ENCODE data around the gene SSR3. TPM values are rescaled to one million over a fixed set of nuclear protein-coding genes. Genes with fewer than 3 reads are reported as not detected.

SSR3 gene
- total and polyA plus RNA-seq, 2 of the 8 experiments (the other 6 are each of a cell fraction or from before 2014, with no cell fraction given), result 92.7 to 208 TPM

- H3K56ac ChIP-seq (replicated peaks; ENCODE audit: insufficient read length, low read depth, low read length), result no peak overlapping the region
- H2BK5ac ChIP-seq (ENCODE audit: low read depth, low read length), result no peak overlapping the region
- H2BK20ac ChIP-seq (ENCODE audit: low read length), result no peak overlapping the region
- no peaks in the 10 kb centered on the region for H3K23me2 ChIP-seq (ENCODE audit: low read depth, low read length)
- no peaks in the 10 kb centered on the region for H3K9me3 ChIP-seq (ENCODE audit: insufficient read depth in 2 of 2, low read depth in 1 of 2, low read length in 1 of 2)
- no peak overlapping the region for H4K5ac ChIP-seq (ENCODE audit: insufficient read length, low read depth, low read length)
- H3K9ac ChIP-seq (replicated peaks in 1 of 4; ENCODE audit: extremely low read depth in 1 of 4, low read depth in 3 of 4, low read length in 3 of 4), result no peak overlapping the region
- no peak overlapping the region for H3K4ac ChIP-seq (replicated peaks; ENCODE audit: insufficient read length, low read depth, low read length)
- WGBS, 2 experiments (ENCODE audit: extremely low coverage in 1 of 2, insufficient coverage in 1 of 2, insufficient read length in 1 of 2, insufficient replicate concordance in 2 of 2, low coverage in 1 of 2, low lambda C conversion rate in 2 of 2, missing lambda C conversion rate in 1 of 2), result 75% methylated on average over 1 of the region's 1 CpG; no CpG with 5 or more reads in 1 of the 2 experiments
- no peak overlapping the region for H3K14ac ChIP-seq (ENCODE audit: insufficient read length)
- H2BK120ac ChIP-seq (replicated peaks; ENCODE audit: low read depth, low read length), result no peak overlapping the region
- no peaks in the 10 kb centered on the region for H3K79me1 ChIP-seq (ENCODE audit: low read depth, low read length)
- H3K27me3 ChIP-seq (replicated peaks in 1 of 4; ENCODE audit: control insufficient read depth in 3 of 4, extremely low read depth in 1 of 4, insufficient read depth in 3 of 4, low read length in 3 of 4), result no peaks in the 10 kb centered on the region
- H3K4me2 ChIP-seq (ENCODE audit: insufficient read depth in 1 of 2, low read depth in 2 of 2, low read length in 2 of 2), result no peak overlapping the region
- H2AK5ac ChIP-seq (ENCODE audit: low read depth, low read length), result no peak overlapping the region
- H3K79me2 ChIP-seq (ENCODE audit: control insufficient read depth in 1 of 2, insufficient read depth in 2 of 2, low read length in 2 of 2), result no peaks in the 10 kb centered on the region
- no peak overlapping the region for H3K27ac ChIP-seq (ENCODE audit: low read depth, low read length)
- H2AFZ ChIP-seq (ENCODE audit: low read length), result no peak overlapping the region
- no peak overlapping the region for H4K91ac ChIP-seq (replicated peaks; ENCODE audit: insufficient read length, low read length)
- no peak for FAIRE-seq
- no peaks in the 10 kb centered on the region for H3K36me3 ChIP-seq (ENCODE audit: control insufficient read depth in 2 of 4, insufficient read depth in 4 of 4, low read length in 3 of 4)
- H3K4me1 ChIP-seq (replicated peaks in 1 of 4; ENCODE audit: control insufficient read depth in 3 of 4, insufficient read depth in 4 of 4, low read length in 3 of 4), result no peaks in the 10 kb centered on the region
- H2BK15ac ChIP-seq (ENCODE audit: low read length), result no peak overlapping the region
- no peak for DNase-seq (ENCODE audit: low read depth in 1 of 2, low spot score in 2 of 2)
- CTCF ChIA-PET (ENCODE audit: partially characterized antibody), result interaction anchor here (0.6 to 4.4 kb wide), 8 partner anchors 9 to 612 kb away, joined by 3 to 18 read pairs (median 4); no protein-coding TSS in a partner anchor
- H2BK12ac ChIP-seq (ENCODE audit: low read depth, low read length), result no peak overlapping the region
- POLR2A ChIA-PET (ENCODE audit: partially characterized antibody), result interaction anchor here (2.6 kb wide), 1 partner anchor 9 kb away, joined by 11 read pairs; no protein-coding TSS in a partner anchor
- TF ChIP-seq SRF (IDR thresholded peaks at IDR 0.05; ENCODE audit: low read depth, low read length) (no peak), SUZ12 (IDR thresholded peaks at IDR 0.05; ENCODE audit: low read length) (no peak), CTBP2 (IDR thresholded peaks at IDR 0.05; ENCODE audit: borderline replicate concordance, insufficient read depth, insufficient read length, low read length) (no peak), KDM5A (IDR thresholded peaks at IDR 0.05; ENCODE audit: low read length) (no peak), CHD1 (IDR thresholded peaks at IDR 0.05; ENCODE audit: low read depth, low read length) (no peak), BACH1 (IDR thresholded peaks at IDR 0.05; ENCODE audit: low read length) (no peak), PHF8 (conservative IDR thresholded peaks at IDR 0.05; ENCODE audit: low read depth, low read length) (no peak), EGR1 (IDR thresholded peaks at IDR 0.05; ENCODE audit: borderline replicate concordance, low read depth, low read length) (no peak), RBBP5 (IDR thresholded peaks at IDR 0.05; ENCODE audit: borderline replicate concordance, low read depth, low read length) (no peak), GTF2F1 (IDR thresholded peaks at IDR 0.05; ENCODE audit: borderline replicate concordance, low read depth, low read length) (no peak), POU5F1 (IDR thresholded peaks at IDR 0.05; ENCODE audit: low read depth, low read length) (no peak), TEAD4 (IDR thresholded peaks at IDR 0.05; ENCODE audit: low read depth, low read length) (no peak), CBX8 (IDR thresholded peaks at IDR 0.05; ENCODE audit: borderline replicate concordance, low read depth, low read length) (no peak), MAFK (IDR thresholded peaks at IDR 0.05; ENCODE audit: low read depth, low read length) (no peak), BCL11A (IDR thresholded peaks at IDR 0.05; ENCODE audit: low read depth in 2 of 2, low read length in 2 of 2) (no peak)
- H3K23ac ChIP-seq (ENCODE audit: insufficient read length), result no peak overlapping the region
- no peak overlapping the region for H4K8ac ChIP-seq (ENCODE audit: extremely low read depth, insufficient read depth, low read length)
- H3K4me3 ChIP-seq (ENCODE audit: extremely low read depth in 1 of 4, insufficient read depth in 2 of 4, low read depth in 3 of 4, low read length in 4 of 4), result no peak overlapping the region
- H3K18ac ChIP-seq (ENCODE audit: extremely low read depth, low read length), result no peak overlapping the region
- no peaks in the 10 kb centered on the region for H4K20me1 ChIP-seq (replicated peaks in 1 of 2; ENCODE audit: control insufficient read depth in 1 of 2, insufficient read depth in 2 of 2, low read length in 2 of 2)
Measured at GRCh38 chr3:156525808-156526207, 29.1 kb downstream of the SSR3 start.
